ENCODE data around the gene FILIP1L. TPM values are rescaled to one million over a fixed set of nuclear protein-coding genes. Genes with fewer than 3 reads are reported as not detected.

FILIP1L gene
- polyA plus RNA-seq, 1 of the 3 experiments (the other 2 are of a cell fraction): 26.8 TPM

- no peak for TF ChIP-seq REST (IDR thresholded peaks at IDR 0.05; ENCODE audit: low read depth, low read length)
- TF ChIP-seq CHD2 (IDR thresholded peaks at IDR 0.05; ENCODE audit: low read length, partially characterized antibody): no peak
- no peak for TF ChIP-seq PBX3 (IDR thresholded peaks at IDR 0.05)
- TF ChIP-seq EZH2phosphoT487 (IDR thresholded peaks at IDR 0.05; ENCODE audit: borderline replicate concordance, low read depth): no peak
- no peak for TF ChIP-seq RCOR1 (IDR thresholded peaks at IDR 0.05; ENCODE audit: low read length)
- TF ChIP-seq TCF12 (IDR thresholded peaks at IDR 0.05): no peak
- TF ChIP-seq NRF1 (IDR thresholded peaks at IDR 0.05; ENCODE audit: low read depth, low read length): no peak
- TF ChIP-seq RXRA (IDR thresholded peaks at IDR 0.05; ENCODE audit: borderline replicate concordance, low read depth): no peak
Measured at GRCh38 chr3:100029689-100030088, 84.6 kb downstream of the FILIP1L start (continued).

- WGBS (ENCODE audit: low lambda C conversion rate): 93% methylated on average over 1 of the region's 1 CpG
Measured at GRCh38 chr3:100029052-100029451, 85.2 kb downstream of the FILIP1L start.

More at GRCh38 chr3:100029052-100029451, 85.2 kb downstream of the FILIP1L start:
- Histone ChIP-seq H2AFZ (ENCODE audit: low read depth) (no peak overlapping the region), H3K9me3 (no peaks in the 10 kb centered on the region), H3K4me3 (ENCODE audit: low read depth in 2 of 2, low read length in 1 of 2) (no peak overlapping the region), H3K27ac (ENCODE audit: low read depth in 2 of 2, low read length in 1 of 2) (no peak overlapping the region), H3K4me1 (ENCODE audit: control insufficient read depth in 1 of 2, insufficient read depth in 2 of 2, low read depth in 1 of 2, low read length in 1 of 2) (peaks cover 5 to 20% of the 10 kb centered on the region in 2 experiments), H3K9ac (no peak overlapping the region), H3K4me2 (no peak overlapping the region), H3K27me3 (ENCODE audit: insufficient read depth) (no peaks in the 10 kb centered on the region), H3K9me2 (no peaks in the 10 kb centered on the region), H3K79me2 (ENCODE audit: insufficient read depth) (no peaks in the 10 kb centered on the region), H3F3A (replicated peaks; ENCODE audit: insufficient read depth) (peaks cover 26% of the 10 kb centered on the region), H4K20me1 (ENCODE audit: insufficient read depth) (no peaks in the 10 kb centered on the region), H3K36me3 (replicated peaks in 1 of 2; ENCODE audit: control insufficient read depth in 1 of 2, insufficient read depth in 2 of 2, low read length in 1 of 2) (no peaks in the 10 kb centered on the region)
- DNase-seq: no peak
- TF ChIP-seq FOXJ3 (CRISPR knock-in tag; IDR thresholded peaks at IDR 0.05) (no peak), RCOR1 (IDR thresholded peaks at IDR 0.05; ENCODE audit: low read length) (no peak), FOXM1 (IDR thresholded peaks at IDR 0.05; ENCODE audit: low read depth) (no peak), TEAD4 (IDR thresholded peaks at IDR 0.05; ENCODE audit: borderline replicate concordance, insufficient read depth) (no peak), JUND (IDR thresholded peaks at IDR 0.05) (no peak), MXI1 (IDR thresholded peaks at IDR 0.05; ENCODE audit: low read depth, low read length) (no peak), GATA2 (CRISPR knock-in tag; IDR thresholded peaks at IDR 0.05) (no peak), CTCF (IDR thresholded peaks at IDR 0.05) (no peak), ELF1 (IDR thresholded peaks at IDR 0.05) (no peak)
- POLR2A ChIA-PET: no interaction called here
- CTCF ChIA-PET: interaction anchor here (0.9 to 1.7 kb wide), 3 partner anchors 25 to 225 kb away, joined by 3 to 4 read pairs (median 4); no protein-coding TSS in a partner anchor

All from SK-N-SH (cell line).